HG03064 (cell line): Measurements from ENCODE around the gene NAIF1.
"Not testable (repeated sequence)": the region's sequence is repeated elsewhere in the genome, so short reads cannot be mapped to it uniquely, and the experiment has no call there.

Experiments used
- ATAC-seq: cut with Tn5 transposase; IDR thresholded peaks from one replicate; pipeline ENCODE4 v1.9.1; 2021; ENCODE audit warnings: low read depth; ENCODE audit not compliant: unreplicated experiment

The NAIF1 gene

DNA sequence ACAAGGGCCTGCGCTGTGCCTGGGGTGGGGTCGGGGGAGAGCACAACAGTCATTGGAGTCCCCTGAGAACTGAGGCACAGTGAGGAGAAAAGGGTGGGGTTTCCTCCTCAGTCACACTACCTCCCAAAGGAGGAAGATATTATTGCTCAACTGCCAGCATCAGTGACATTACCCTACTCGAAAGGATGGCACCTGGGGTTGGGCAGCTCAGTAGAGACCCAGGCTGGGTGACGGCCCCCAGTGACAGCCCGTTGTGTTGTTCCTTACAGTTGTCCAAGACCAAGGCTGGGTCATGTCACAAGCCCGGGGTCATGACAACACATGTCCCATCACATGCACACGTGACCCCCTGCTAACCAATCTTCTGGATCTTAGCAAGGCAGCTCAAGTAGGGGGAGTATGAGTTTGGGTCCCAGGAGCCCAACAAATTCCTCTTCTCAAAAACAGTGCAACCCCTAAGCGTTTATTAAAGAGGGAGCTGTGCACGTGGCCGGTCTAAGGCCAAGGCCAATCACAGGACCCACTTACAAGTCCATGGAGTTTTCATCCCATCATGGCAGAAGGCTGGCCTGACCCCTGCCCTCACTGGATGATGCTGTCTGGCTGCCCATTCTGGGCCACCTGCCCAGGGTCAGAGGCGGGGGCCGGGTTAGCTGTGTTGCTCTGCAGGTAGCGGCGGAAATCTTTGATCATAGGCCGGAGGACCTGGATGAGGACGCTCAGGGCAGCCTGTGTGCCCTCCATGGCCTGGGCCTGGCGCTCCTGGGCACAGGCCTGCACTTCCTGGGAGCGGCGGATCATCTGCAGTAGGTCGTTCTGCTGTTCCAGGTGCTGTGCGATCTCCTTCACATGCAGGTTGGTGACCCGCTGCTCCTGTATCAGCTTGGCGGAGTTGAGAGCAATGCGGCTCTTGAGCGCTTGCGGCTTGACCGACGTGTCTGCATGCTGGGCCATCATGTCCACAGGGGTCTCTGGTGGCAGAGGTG, 4.0 kb downstream of the NAIF1 start:
- no peak for ATAC-seq

DNA sequence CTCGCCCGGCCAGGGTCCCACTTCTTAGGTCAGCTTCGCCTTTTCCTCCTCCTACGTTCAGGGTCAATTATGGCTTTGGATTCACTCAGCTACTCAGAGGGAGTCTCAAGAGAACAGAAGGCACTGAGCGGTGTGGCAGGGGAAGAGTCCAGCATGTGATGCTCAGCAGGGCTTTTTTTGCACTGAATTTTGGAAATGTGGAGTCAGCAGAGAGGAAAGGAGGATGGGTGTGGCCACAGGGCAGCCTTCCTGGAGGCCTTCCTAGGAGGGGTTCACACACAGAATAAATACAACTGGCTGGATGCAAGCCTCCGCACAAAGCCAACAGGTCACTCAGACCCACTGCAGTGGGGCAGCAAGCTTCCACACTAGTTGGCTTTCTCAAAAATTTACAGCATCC, 4.8 kb downstream of the NAIF1 start:
- ATAC-seq, result no peak

GRCh38 chr9:128061275-128061960, 5.7 kb downstream of the NAIF1 start:
- ATAC-seq, result no peak

GRCh38 chr9:128059365-128059983, 7.6 kb downstream of the NAIF1 start:
- ATAC-seq, result no peak

GRCh38 chr9:128057724-128058409, 9.3 kb downstream of the NAIF1 start:
- no peak for ATAC-seq

- ATAC-seq, result no peak
Observed at GRCh38 chr9:128056887-128057723, 10.0 kb downstream of the NAIF1 start.

- no peak for ATAC-seq
Observed at GRCh38 chr9:128056086-128056485, 11.0 kb downstream of the NAIF1 start.

GRCh38 chr9:128055344-128056040, 11.6 kb downstream of the NAIF1 start:
- ATAC-seq, result no peak

- ATAC-seq, result no peak
Observed at GRCh38 chr9:128054087-128054486, 13.0 kb downstream of the NAIF1 start.

DNA sequence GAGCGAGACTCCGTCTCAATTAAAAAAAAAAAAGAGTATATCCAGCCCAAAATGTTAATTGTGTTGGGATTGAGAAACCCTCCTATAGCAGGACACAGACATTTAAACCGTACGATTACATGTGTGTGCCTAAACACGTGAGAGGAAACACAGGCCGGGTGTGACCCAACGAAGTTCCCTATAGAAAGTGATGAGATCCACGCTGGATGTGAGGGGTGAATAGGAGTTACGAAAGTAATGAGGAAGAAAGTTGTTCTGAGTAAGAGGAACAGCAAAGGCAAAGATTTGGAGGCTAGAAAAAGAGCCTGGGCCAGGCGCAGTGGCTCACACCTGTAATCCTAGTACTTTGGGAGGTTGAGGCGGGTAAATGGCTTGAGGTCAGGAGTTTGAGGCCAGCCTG, 13.6 kb downstream of the NAIF1 start:
- no peak for ATAC-seq

- no peak for ATAC-seq
Observed at GRCh38 chr9:128051932-128052709, 15.0 kb downstream of the NAIF1 start.

- ATAC-seq, result no peak
Observed at GRCh38 chr9:128049843-128050242, 17.3 kb downstream of the NAIF1 start.

DNA sequence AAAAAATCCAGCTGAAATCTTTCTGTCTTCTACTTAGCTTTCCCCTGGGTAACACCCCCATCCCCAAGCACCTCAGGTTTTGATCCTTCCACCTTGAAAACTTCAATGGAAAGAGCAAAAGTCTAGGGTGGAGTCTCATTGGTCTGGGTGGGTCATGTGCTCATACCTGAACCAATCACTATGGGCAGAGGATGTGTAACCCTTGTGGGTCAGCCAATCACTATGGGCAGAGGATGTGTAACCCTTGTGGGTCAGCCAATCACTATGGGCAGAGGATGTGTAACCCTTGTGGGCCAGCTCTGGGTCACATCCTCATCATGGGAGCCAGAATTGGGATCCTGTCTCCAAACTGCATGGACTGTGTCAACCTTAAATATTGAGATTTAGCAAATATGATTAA, 18.5 kb downstream of the NAIF1 start:
- no peak for ATAC-seq

DNA sequence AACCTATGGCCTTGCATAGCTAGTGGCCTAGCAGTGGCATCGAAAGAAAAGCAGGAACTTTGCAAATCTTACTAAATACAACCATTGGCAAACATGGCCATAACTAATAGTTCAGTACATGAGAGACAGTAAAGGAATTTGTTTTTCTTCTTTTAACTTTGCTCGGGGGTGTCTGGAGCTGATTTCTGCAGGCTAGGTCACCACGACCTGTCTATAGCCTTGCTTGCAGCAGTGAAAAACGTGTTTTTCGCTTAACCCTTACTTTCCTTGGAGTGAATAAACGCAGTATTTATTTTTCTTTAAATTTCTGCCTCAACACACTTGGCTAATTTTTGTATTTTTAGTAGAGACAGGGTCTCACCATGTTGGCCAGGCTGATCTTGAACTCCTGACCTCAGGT, 19.9 kb downstream of the NAIF1 start:
- ATAC-seq, result no peak

- ATAC-seq, result no peak
Observed at GRCh38 chr9:128045831-128046230, 21.3 kb downstream of the NAIF1 start.

GRCh38 chr9:128045409-128045808, 21.7 kb downstream of the NAIF1 start:
- ATAC-seq, result not testable (repeated sequence)

DNA sequence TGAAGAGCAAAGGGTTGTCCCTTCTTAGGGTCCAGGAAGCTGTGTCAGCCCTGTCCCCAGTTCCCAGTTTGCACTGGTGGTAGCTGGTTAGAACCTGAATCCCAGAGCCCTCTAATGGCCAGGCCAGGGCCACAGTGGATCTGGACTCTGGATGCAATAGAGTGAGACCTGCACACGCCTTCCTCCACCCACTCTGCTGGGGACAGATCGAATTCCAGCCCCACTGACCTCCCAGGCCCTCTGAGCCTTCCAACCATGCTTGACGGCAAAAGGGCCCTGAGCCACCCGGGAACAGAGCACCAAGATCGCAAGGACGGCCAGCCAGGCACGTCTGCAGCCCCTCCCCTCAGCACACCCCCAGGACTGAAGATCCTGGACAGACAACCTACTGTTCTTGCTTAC, 23.7 kb downstream of the NAIF1 start:
- no peak for ATAC-seq

DNA sequence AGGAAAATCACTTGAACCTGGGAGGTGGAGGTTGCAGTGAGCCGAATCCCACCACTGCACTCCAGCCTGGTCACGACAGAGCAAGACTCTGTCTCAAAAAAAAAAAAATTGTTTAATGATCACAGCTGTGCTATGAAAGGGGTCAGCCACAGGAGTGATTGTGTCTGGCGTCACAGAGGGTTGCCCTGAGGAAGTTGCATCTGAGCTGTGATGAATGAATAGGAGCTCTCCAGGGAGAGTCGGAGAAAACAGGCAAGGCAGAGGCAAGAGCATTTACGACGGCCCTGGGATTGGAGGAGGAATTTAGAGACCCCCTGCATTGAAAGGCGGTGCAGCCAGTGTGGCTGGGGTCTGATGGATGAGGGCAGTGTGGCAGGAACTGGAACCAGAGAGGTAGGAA, 25.1 kb downstream of the NAIF1 start:
- no peak for ATAC-seq
